DMS 273 (cell line): ENCODE data around the gene YJEFN3.
A peak's percentile ranks its signal among the peaks of the same experiment; 100 is the strongest.

Source experiments
- DNase-seq: peaks from one replicate; lab custom pipeline; 2025; ENCODE audit not compliant: unreplicated experiment; lab: John Stamatoyannopoulos, UW

YJEFN3 gene

GRCh38 chr19:19528721-19529490 lies at the start of gene YJEFN3:
Gene YJEFN3 (plus strand): TSS chr19:19528911. CDS start chr19:19528933, 22 bp downstream.
- DNase-seq = no peak

GRCh38 chr19:19480688-19481087 lies 48.0 kb upstream of the YJEFN3 start:
- no peak for DNase-seq

- DNase-seq = peak; percentile 38
Measured at GRCh38 chr19:19482809-19483596, 45.7 kb upstream of the YJEFN3 start.

- no peak for DNase-seq
Measured at GRCh38 chr19:19485161-19485997, 43.3 kb upstream of the YJEFN3 start.

- no peak for DNase-seq
Measured at GRCh38 chr19:19485998-19486290, 42.8 kb upstream of the YJEFN3 start.

GRCh38 chr19:19486343-19487076 lies 42.2 kb upstream of the YJEFN3 start:
- DNase-seq = peak; percentile 41

GRCh38 chr19:19487077-19487949 lies 41.4 kb upstream of the YJEFN3 start:
- no peak for DNase-seq

GRCh38 chr19:19487950-19488874 lies 40.5 kb upstream of the YJEFN3 start:
- DNase-seq = no peak

GRCh38 chr19:19488875-19489690 lies 39.6 kb upstream of the YJEFN3 start:
- peak; percentile 53 for DNase-seq

- DNase-seq = no peak
Measured at GRCh38 chr19:19489804-19490204, 38.9 kb upstream of the YJEFN3 start.

- DNase-seq = peak; percentile 88
Measured at GRCh38 chr19:19490214-19490968, 38.3 kb upstream of the YJEFN3 start.

- no peak for DNase-seq
Measured at GRCh38 chr19:19491321-19492025, 37.2 kb upstream of the YJEFN3 start.

GRCh38 chr19:19492026-19492610 lies 36.6 kb upstream of the YJEFN3 start:
- no peak for DNase-seq

GRCh38 chr19:19493841-19494546 lies 34.7 kb upstream of the YJEFN3 start:
- DNase-seq = no peak
